GM19468 (cell line): ENCODE data around the gene PLPPR5.
"Not testable (repeated sequence)": the region's sequence is repeated elsewhere in the genome, so short reads cannot be mapped to it uniquely, and the experiment has no call there.

ENCODE experiments used
- ATAC-seq: cut with Tn5 transposase; IDR thresholded peaks from one replicate; pipeline ENCODE4 v1.9.1; 2021; ENCODE audit warnings: mild to moderate bottlenecking, moderate library complexity, moderate number of reproducible peaks; ENCODE audit not compliant: unreplicated experiment; ENCODE audit errors: extremely low read depth

Gene PLPPR5

GRCh38 chr1:99004861-99005442, at the start of gene PLPPR5:
PLPPR5 (minus strand) TSS chr1:99004861; CDS start chr1:99004671, 190 bp downstream.
- ATAC-seq: no peak

- no peak for ATAC-seq
Measured at GRCh38 chr1:99051611-99052283, 47.1 kb upstream of the PLPPR5 start.

- ATAC-seq: no peak
Measured at GRCh38 chr1:99049745-99050144, 45.1 kb upstream of the PLPPR5 start.

- not testable (repeated sequence) for ATAC-seq
Measured at GRCh38 chr1:99036746-99037145, 32.1 kb upstream of the PLPPR5 start.

GRCh38 chr1:99018313-99018712, 13.7 kb upstream of the PLPPR5 start:
- no peak for ATAC-seq

GRCh38 chr1:99017655-99018054, 13.0 kb upstream of the PLPPR5 start:
- no peak for ATAC-seq

GRCh38 chr1:99010679-99011078, 6.0 kb upstream of the PLPPR5 start:
- no peak for ATAC-seq

- ATAC-seq: no peak
Measured at GRCh38 chr1:99007366-99007765, 2.7 kb upstream of the PLPPR5 start.

- ATAC-seq: no peak
Measured at GRCh38 chr1:99005537-99005942, 879 bp upstream of the PLPPR5 start.

GRCh38 chr1:99004254-99004860, 304 bp downstream of the PLPPR5 start:
- no peak for ATAC-seq

GRCh38 chr1:99003581-99004253, 944 bp downstream of the PLPPR5 start:
- no peak for ATAC-seq

GRCh38 chr1:98992844-98993243, 11.8 kb downstream of the PLPPR5 start:
- ATAC-seq: no peak

GRCh38 chr1:98991127-98992012, 13.3 kb downstream of the PLPPR5 start:
- peak; percentile 62 for ATAC-seq

GRCh38 chr1:98989556-98989907, 15.1 kb downstream of the PLPPR5 start:
- no peak for ATAC-seq

- ATAC-seq: no peak
Measured at GRCh38 chr1:98988904-98989555, 15.6 kb downstream of the PLPPR5 start.

- ATAC-seq: no peak
Measured at GRCh38 chr1:98985687-98986086, 19.0 kb downstream of the PLPPR5 start.

- ATAC-seq: no peak
Measured at GRCh38 chr1:98981917-98982513, 22.6 kb downstream of the PLPPR5 start.

- ATAC-seq: no peak
Measured at GRCh38 chr1:98979463-98979862, 25.2 kb downstream of the PLPPR5 start.

GRCh38 chr1:98975810-98976209, 28.9 kb downstream of the PLPPR5 start:
- no peak for ATAC-seq
